Measurements from ENCODE around the gene ODR4.

- no peak for TF ChIP-seq FOXM1 (IDR thresholded peaks at IDR 0.05; ENCODE audit: borderline replicate concordance)
- TF ChIP-seq SUZ12 (IDR thresholded peaks at IDR 0.05), result no peak
- TF ChIP-seq FOXA1 (IDR thresholded peaks at IDR 0.05), result no peak
- no peak for TF ChIP-seq ELF4 (IDR thresholded peaks at IDR 0.05)
- TF ChIP-seq PKNOX1 (IDR thresholded peaks at IDR 0.05), result no peak
Observed at GRCh38 chr1:186456729-186457255, 81.2 kb downstream of the ODR4 start.

All from HEK293T (cell line).